Activated T-cell treated with anti-CD3 and anti-CD28 coated beads for 24 hours (primary cell): ENCODE data around the gene ZNF608.

Source experiments
- DNase-seq: peaks from one replicate; pipeline ENCODE4 v3.0.0-alpha.2; 2020; ENCODE audit warnings: low read depth

ZNF608 gene

GRCh38 chr5:124736805-124737188, 9.6 kb downstream of the ZNF608 start:
- DNase-seq, result no peak

- no peak for DNase-seq
These were observed 10.2 kb downstream of the ZNF608 start for GRCh38 chr5:124736082-124736804.

- no peak for DNase-seq
These were observed 11.1 kb downstream of the ZNF608 start for GRCh38 chr5:124735169-124735858.

- DNase-seq, result no peak
These were observed 11.8 kb downstream of the ZNF608 start for GRCh38 chr5:124734574-124735168.

- DNase-seq, result no peak
These were observed 13.1 kb downstream of the ZNF608 start for GRCh38 chr5:124733329-124733650.

- DNase-seq, result no peak
These were observed 13.8 kb downstream of the ZNF608 start for GRCh38 chr5:124732428-124733328.

GRCh38 chr5:124730381-124730780, 16.1 kb downstream of the ZNF608 start:
- no peak for DNase-seq

- DNase-seq, result no peak
These were observed 16.6 kb downstream of the ZNF608 start for GRCh38 chr5:124729720-124730359.

- DNase-seq, result no peak
These were observed 17.5 kb downstream of the ZNF608 start for GRCh38 chr5:124728968-124729332.

- DNase-seq, result no peak
These were observed 18.0 kb downstream of the ZNF608 start for GRCh38 chr5:124728331-124728967.

- no peak for DNase-seq
These were observed 19.6 kb downstream of the ZNF608 start for GRCh38 chr5:124726631-124727362.

- no peak for DNase-seq
These were observed 20.7 kb downstream of the ZNF608 start for GRCh38 chr5:124725622-124726258.

- DNase-seq, result no peak
These were observed 21.4 kb downstream of the ZNF608 start for GRCh38 chr5:124725040-124725434.

GRCh38 chr5:124724357-124725039, 21.9 kb downstream of the ZNF608 start:
- DNase-seq, result no peak

GRCh38 chr5:124721229-124721735, 25.2 kb downstream of the ZNF608 start:
- DNase-seq, result no peak

- no peak for DNase-seq
These were observed 25.8 kb downstream of the ZNF608 start for GRCh38 chr5:124720593-124720992.

GRCh38 chr5:124719113-124719967, 27.1 kb downstream of the ZNF608 start:
- no peak for DNase-seq

- no peak for DNase-seq
These were observed 28.1 kb downstream of the ZNF608 start for GRCh38 chr5:124718380-124718789.
